GM21390 (cell line): ENCODE results near the gene NRG2.

Source experiments
- ATAC-seq: cut with Tn5 transposase; IDR thresholded peaks from one replicate; pipeline ENCODE4 v1.9.1; 2021; ENCODE audit not compliant: unreplicated experiment

NRG2 gene

DNA sequence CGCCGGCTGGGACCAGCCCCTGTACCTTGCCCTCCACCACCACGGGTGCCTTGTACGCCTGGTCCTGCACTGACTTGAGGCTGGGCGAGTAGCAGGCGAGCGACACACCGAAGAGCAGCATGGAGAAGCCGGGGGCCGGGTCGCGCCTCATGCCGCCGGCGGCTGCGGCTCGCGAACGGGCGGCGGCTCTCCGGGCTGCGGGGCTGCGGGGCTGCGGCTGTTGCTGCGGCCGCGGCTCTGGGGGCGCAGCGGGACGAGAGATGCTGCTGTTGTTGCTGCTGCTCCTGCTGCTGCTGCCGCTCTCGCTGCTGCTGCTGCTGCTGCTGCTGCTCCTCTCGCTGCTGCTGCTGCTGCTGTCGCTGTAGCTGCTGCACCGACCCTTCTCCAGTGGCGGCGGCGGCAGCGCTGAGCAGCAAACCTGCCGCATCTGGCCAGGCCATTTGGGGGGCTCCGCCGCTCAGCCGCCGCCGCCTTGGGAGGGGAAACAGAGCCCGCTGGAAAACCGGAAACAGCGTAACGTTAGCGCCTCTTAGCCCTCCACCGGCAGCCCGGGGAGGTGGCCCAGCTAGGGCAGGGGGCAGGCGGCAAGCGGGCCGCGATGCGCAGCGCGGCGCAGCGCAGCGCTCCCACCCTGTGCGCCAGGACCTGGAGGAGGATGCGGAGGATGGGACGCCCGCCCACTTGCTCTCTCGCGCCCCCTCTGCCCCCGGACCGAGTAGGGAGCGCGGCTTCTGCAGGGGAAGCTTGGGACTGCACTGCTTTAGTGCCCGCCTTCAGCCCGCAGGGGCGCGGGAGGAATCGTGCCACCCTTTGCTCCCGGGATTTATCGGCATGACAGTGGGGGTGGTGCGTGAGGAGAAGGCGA, at the start of gene NRG2:
NRG2 (minus strand) TSS at position 657 of the 865 bp plus-strand sequence.
- ATAC-seq = peak; percentile 71

DNA sequence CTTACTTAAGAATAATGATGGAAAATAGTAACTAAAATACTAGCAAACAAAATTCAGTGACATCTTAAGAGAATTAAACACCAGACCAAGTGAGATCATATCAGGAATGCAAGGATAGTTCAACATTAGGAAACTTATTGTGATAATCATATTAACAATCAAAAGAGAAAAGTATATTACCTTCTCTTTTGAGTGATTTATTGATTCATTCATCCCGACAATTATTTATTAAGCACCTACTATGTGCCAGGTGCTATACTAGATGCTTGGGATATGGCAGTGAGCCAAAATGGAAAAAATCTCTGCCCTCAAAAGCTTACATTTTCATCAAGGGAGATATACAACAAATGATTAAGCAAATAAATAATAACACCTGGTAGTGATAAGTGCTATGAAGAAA, 47.2 kb upstream of the NRG2 start:
- ATAC-seq = no peak

DNA sequence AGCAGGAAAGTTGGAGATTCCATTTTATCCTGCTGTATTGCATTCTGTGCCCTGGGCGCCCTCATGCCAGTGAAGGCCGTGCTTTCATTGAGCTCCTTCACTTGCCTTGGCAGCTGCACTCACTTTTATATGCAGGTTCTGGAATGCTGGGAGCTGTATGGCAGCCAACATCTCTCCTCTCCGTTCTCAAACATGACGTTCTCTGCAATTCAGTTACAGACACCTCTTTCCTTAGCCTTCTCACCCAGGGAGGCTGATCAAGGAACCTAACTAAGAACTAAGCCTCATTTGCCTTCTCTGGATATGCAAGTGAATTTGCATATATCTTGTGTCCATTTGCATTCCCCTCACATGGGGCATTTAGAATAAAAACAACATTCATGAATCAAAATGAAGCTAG, 41.4 kb upstream of the NRG2 start:
- ATAC-seq = no peak

DNA sequence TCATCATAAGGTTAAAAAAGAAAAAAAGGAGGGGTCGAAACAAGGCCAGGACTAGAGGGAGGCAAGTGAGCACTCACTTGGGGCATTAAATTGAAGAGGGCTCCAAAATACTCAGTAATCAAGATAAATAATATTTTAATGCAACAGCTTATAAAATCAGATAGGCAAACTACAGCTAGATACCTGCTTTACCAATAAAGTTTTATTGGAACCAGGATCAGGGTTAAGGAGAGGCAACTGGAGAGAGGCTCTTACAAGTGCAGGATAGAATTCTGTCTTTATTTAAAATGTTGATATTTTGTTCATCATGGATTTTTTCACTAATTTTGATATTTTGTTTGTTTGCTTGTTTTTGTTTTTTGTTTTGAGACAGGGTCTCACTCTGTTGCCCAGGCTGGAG, 40.6 kb upstream of the NRG2 start:
- no peak for ATAC-seq

DNA sequence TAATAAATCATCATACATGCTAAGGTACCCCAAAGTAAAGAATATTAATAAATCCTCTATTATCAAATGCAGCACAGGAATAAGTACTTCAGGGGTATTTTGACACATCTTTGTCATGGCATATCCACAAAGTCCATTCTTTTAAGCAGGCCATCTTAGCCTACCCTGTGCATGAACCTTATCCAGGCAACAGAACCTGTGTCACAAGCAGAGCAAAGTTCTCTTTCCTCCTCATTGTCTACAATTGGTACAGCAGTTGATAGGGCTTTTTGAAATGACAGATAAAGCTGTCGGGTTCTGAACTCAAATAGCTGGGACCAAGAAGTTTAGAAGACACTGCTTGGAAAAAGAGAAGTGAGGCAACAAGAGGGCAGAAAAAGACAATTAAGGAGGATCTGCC, 40.0 kb upstream of the NRG2 start:
- no peak for ATAC-seq

DNA sequence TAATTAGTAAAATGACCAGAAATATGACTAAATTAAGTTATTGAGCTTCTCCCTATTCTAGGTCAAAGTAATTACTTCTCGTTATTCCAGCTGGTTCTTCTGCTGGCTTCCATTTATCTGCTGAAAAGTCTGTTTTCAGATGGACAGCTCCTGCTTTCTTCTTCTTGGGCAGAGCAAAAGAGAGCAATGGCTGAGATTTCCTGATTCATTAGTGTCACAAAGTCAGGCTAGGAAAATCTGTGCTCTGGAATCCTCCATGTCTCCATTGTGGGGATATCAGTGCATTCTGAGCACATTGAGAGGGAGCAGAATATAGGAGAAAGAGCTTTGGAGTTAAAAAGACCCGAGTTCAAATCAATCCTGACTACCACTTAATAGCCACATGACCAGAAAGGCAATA, 33.7 kb upstream of the NRG2 start:
- no peak for ATAC-seq

DNA sequence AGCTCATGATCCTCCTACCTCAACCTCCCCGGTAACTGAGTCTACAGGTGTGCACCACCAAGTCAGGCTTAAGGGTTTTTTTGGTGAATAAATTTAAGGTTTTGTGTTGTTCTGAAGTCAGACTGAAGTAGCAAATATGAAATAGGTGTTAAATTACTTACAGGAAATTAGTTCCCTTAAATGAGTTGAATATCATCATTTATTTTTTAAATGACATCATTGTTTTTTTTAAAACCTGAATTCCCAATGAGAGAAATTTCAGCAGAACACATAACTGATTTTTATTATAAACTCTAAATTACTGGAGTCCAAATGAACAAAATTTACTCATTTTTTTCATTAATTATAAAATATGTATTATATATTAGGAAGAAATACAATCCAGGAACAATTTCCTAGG, 33.0 kb upstream of the NRG2 start:
- no peak for ATAC-seq

DNA sequence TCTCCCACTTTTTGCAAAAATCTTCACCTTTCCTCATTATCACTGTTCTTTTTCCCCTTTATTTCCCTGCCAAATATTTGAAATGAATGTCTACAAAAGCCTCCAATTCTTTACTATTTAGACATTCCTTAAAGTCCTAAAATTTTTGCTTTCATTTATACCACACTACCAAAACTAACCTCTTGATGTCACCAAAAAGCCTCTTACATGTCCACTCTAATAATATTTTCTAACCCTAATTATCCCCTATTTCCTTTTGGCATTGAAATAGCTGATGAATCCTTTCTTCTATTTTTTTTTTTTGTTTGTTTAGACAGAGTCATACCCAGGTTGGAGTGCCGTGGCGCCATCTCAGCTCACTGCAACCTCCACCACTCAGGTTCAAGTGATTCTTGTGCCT, 32.3 kb upstream of the NRG2 start:
- no peak for ATAC-seq

DNA sequence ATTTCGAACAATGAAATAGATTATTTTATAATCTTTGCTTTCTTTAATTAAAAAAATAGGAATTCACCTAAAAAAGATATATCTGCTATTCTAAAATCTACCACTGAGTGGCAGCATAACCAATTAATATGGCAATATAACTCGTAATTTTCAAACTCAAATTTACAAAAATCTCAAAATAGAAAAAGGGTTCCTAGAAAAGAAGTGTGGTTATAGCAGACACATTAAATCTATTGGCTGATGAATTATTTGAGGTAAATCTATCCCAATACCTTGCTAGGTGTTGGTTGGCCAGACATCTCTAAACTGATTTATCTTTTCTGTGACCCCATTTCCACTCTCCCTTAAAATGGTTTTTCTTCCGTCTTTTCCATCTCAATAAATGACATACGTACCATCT, 30.2 kb upstream of the NRG2 start:
- ATAC-seq = no peak

DNA sequence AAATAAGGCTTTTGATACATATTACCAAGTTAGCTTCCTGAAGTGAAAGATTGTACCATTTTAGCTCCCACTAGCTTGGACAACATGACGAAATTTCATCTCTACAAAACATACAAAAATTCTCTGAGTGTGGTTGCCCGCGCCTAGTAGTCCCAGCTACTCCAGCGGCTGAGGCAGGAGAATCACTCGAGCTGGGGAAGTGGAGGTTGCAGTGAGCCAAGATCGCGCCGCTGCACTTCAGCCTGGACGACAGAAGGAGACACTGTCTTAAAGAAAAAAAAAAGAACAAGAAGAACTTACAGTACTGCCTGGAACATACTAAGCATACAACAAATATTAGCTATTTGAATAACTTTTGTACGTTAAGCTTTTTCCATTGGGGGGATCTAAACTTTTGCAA, 29.7 kb upstream of the NRG2 start:
- ATAC-seq = no peak

DNA sequence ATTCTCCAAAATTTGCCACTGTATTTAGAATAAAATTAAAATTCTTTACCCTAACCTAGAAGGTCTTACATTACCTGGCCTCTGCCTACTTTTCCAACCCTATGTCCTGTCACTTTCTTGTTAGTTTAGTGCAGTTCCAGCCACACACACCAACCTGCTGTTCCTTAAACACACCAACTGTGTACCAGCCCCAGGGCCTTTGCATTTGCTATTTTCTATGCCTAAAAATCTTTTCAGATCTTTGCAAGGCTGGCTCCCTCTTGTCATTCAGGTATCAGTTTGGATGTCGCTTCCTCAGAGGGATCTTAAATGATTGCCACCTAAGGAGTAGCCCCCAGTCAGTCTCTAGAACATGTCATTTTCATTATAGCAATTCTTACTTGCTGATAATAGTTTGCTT, 17.7 kb upstream of the NRG2 start:
- no peak for ATAC-seq

DNA sequence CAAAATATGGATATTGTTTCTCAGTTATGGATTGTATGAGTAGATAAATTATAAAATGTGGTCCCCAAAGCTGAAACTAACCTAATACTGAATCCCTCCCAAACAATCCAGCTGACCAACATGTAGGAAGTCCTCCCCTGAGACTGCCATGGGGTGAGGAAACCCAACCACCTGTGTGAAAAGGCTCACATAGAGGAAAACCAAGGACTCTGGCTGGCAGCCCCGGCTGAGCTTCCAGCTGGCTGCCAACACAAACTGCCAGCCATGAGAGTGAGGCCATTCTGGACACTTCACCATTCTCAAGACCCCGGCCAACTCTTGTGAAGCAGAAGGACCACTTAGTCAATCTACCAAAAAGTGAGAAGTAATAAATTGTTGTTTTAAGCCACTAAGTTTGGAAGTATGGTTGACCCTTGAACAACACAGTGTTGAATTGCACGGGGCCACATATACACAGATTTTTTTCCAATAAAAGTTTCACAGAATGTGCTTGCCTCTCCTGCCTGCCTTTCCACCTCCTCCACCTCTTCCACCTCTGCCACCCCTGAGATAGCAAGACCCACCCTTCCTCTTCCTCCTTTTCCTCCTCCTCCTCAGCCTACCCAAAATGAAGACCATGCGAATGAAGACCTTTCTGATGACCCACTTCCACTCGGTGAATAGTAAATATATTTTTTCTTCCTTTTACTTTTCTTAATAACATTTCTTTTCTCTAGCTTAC, 15.3 kb upstream of the NRG2 start:
- ATAC-seq = no peak

DNA sequence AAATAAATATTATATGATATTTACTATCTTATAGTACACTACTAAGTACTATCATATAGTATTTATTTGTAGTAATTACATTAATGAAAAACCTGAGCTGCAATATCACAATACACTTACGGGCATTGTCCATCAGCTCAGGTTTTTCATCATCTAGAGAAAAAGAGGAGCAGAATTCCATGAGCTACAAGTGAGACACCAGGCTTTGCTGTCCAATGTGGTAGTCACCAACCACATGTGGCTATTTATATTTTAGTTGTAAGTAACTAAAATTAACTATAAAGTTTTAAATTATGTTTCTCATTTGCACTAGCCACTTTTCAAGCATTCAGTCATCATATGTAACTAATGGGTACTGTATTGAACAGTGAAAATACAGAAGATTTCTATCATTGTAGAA, 13.8 kb upstream of the NRG2 start:
- ATAC-seq = no peak

DNA sequence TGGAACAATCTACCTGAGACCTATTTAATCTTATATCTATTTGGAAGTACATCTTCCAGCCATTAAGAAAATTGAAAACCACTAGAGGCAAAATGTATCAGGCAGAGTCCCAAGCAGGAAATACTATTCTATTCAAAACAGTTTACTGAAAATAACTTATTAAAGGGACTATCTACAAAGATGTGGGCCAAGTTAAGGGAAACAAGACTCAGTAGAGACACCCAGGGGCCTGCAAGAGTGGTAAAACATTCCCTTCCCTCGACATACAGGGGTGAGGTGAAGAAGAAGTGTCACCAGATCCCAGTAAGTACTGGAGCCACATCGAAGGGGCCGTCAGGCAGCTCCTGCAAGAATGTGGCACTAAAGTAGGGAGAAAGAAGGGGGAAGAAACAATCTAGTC, 12.1 kb upstream of the NRG2 start:
- ATAC-seq = no peak

DNA sequence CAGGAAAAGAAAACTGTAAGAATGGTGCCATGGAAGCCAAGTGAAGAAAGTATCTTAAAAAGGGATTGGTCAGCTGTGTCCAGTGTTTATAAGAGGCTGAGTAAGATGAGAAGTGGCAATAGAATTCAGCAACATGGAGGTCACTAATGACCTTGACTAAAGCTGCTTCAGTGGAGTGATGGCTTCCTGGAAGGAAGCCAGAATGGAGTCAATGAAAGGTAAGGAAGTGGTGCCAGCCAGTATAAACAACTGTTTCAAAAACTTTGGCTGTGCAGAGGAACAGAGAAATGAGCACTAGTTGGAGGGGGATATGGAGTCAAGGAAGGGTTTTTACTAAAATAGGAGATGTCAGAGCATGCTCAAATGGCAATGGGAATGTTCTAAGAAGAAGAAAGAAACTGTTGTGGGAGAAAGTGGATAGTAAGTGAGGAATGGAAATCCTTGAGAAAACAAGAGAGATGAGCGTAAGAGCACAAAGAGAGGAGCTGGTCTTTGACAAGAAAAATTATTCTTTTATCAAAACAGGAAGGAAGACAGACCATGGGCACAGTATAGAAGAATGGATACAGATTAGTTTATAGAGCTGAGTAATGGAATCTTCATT, 11.1 kb upstream of the NRG2 start:
- no peak for ATAC-seq

DNA sequence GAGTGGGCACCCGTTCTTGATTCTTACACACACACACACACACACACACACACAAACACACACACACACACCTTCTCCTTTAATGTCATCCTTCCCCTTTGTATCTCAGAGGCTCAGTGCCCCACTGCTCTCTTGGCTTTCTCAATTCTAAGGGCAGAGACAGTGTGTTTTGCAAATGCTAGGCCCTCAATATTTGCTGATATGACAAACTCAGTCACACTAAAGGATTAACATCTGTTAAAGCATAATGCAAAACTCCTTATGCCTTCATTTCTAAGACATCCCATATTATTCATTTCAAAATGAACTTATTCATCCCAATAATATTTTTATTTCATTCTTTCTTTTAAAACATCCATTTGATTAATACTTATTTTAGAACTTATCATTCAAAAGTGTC, 8.9 kb upstream of the NRG2 start:
- ATAC-seq = no peak

DNA sequence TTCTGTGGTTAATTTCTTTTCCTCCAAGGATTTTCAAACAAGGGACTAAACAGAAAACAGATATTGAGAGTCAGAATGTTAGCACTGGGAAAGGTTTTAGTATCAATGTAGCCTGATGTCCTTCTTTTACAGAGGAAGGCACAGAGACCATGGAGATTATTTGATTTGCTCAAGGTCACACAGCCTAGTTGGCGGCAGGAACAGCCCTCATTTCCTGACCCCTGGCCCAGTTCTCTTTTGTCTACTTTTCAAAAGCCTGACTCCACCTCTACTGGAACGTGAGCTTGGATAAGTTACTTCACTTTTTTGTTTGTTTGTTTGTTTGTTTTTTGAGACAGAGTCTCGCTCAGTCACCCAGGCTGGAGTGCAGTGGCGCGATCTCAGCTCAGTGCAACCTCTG, 6.6 kb upstream of the NRG2 start:
- no peak for ATAC-seq

DNA sequence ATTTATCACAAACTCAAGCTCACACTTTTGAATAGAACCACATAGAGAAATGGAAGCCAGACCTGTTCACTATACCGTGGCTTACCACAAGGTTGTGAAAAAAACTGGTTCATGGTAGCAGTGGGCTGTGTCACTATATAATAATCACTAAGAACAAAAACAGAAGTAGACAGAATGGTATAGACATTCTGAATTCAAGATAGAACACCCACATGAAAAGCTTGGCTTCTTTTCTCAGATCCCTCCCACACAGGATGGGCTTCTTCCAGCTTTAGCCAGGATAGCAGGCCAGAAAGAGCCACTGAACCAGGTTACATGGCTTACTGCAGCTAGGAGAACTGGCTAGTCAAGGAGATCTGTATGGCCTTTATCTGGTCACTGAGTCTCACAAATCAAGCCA, 6.1 kb upstream of the NRG2 start:
- ATAC-seq = peak; percentile 64

DNA sequence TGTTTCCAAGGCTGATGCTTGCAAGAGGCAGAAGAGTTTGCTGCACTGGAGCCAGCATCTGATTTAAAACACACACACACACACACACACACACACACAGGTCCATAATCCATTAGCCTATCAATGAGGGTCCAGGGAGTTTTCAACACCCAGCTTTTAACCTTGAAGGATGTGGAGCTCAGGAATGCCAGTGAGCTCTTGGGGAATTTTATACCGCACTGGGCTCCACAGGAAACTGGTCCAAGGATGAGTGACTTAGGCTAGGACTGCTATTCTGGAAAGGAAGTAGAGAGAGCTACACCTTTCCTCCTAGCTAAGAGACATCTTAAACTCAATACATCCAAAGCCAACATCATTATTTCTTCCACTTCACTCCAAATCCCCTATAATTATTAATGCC, 942 bp upstream of the NRG2 start:
- no peak for ATAC-seq

DNA sequence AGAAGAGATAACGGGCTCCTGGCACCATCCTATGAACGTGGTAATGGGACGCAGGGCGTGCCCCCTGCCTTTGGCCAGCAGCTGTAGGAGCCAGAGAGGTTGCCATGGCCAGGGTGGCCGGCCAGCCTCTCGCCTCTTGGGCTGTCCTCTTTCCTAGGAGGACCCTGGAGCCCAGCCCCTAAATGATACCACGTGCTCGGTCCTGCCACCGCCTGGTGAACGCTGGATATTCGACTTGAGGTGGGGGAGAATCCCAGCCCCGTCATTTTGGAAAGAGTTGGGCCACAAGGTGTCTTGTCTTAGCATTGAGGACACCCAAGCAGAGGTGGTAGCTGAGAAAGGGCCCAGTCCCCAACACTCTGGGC, 391 bp upstream of the NRG2 start:
- peak; percentile 8 for ATAC-seq

DNA sequence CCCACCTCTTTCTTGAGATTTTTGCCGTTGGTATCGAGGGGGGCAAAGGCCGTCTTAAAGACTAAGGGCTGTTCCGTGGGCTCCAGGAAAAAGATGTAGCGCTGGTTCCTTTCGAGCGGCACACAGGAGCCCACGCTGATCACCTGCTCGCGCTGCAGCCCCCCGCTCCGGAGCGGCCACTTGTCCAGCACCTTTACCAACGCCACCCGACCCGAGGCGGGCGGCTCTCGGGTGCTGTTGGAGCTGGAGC, 781 bp downstream of the NRG2 start:
- ATAC-seq = no peak
